Suprapubic skin (tissue), 2 donors: ENCODE data around the gene KIAA2012.

Source experiments
- EP300 ChIP-seq: sonication (generic); formaldehyde crosslinking; IDR thresholded peaks from one replicate; pipeline ENCODE4 v1.6.1; 2017; ENCODE audit warnings: antibody characterized with exemption
- POLR2A ChIP-seq, 2 donors: fragments of 450-650 bp; IDR thresholded peaks; one replicate each; pipeline ENCODE4 v1.6.1; 2017; ENCODE audit warnings: antibody characterized with exemption in 2 of 2, mild to moderate bottlenecking in 2 of 2, moderate library complexity in 2 of 2

DNA sequence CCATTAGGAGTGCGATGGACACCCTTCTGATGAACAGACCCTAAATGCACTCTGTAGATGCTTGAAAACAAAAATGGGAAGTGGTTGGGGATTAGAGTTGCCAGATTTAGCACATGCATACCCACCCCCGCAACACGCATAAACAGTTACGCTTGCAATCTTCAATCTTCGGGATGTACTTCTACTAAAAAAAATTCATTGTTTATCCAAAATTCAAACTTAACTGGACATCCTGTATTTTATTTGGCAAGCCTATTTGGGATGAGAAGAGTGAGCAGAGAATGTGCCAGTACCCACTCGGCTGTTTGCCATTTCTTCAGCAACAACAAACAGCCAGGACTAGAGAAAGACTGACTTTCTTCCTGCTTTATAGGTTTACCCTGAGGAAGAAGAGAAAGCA, 18.4 kb downstream of the KIAA2012 start:
- TF ChIP-seq POLR2A (IDR thresholded peaks at IDR 0.05) (no peak), EP300 (no peak)
